ENCODE results near the gene SP100.

The SP100 gene

GRCh38 chr2:230457073-230457768 lies 41.2 kb downstream of the SP100 start:
- WGBS (ENCODE audit: extremely low coverage, insufficient coverage, insufficient read length) = no CpG with 5 or more reads among the region's 4 CpGs
- no peaks in the 10 kb centered on the region for H3K36me3 ChIP-seq (ENCODE audit: control insufficient read depth in 1 of 2, insufficient read depth in 2 of 2, low read length in 2 of 2)

GRCh38 chr2:230457793-230458192 lies 41.8 kb downstream of the SP100 start:
- H3K9ac ChIP-seq (ENCODE audit: low read length) = no peak overlapping the region
- H3K14ac ChIP-seq (ENCODE audit: low read length) = no peak overlapping the region
- H2BK120ac ChIP-seq (ENCODE audit: insufficient read depth, low read length, poor library complexity) = no peak overlapping the region
- H3K27ac ChIP-seq (ENCODE audit: low read depth, low read length) = no peak overlapping the region
- H4K8ac ChIP-seq (ENCODE audit: low read depth, low read length) = no peak overlapping the region
- no peaks in the 10 kb centered on the region for H3K79me1 ChIP-seq (ENCODE audit: low read length)
- no peak overlapping the region for H4K91ac ChIP-seq (ENCODE audit: low read depth, low read length)
- no peak overlapping the region for H3K4me3 ChIP-seq (ENCODE audit: low read depth, low read length)
- DNase-seq = no peak
- no peak overlapping the region for H2BK5ac ChIP-seq (ENCODE audit: low read depth, low read length, poor library complexity)
- H2BK12ac ChIP-seq (ENCODE audit: low read length) = no peak overlapping the region
- H3K18ac ChIP-seq (ENCODE audit: low read length) = no peak overlapping the region
- no peaks in the 10 kb centered on the region for H3K79me2 ChIP-seq (ENCODE audit: control insufficient read depth, insufficient read depth, low read length, poor library complexity)
- H3K4me2 ChIP-seq (ENCODE audit: low read length) = no peak overlapping the region
- H2AK5ac ChIP-seq (ENCODE audit: low read length) = no peak overlapping the region
- H3K36me3 ChIP-seq (ENCODE audit: control insufficient read depth in 1 of 2, insufficient read depth in 2 of 2, low read length in 2 of 2) = no peaks in the 10 kb centered on the region
- no peaks in the 10 kb centered on the region for H3K27me3 ChIP-seq (ENCODE audit: insufficient read depth, low read length)
- H3K9me3 ChIP-seq (ENCODE audit: insufficient read depth, low read depth, low read length) = no peaks in the 10 kb centered on the region
- no peak overlapping the region for H3K4ac ChIP-seq (ENCODE audit: low read depth, low read length)
- no peak overlapping the region for H2AFZ ChIP-seq (ENCODE audit: insufficient read depth, low read length, poor library complexity)
- H3K23ac ChIP-seq (ENCODE audit: low read length) = no peak overlapping the region
- H4K12ac ChIP-seq (ENCODE audit: low read depth, low read length) = no peak overlapping the region
- H3K4me1 ChIP-seq (ENCODE audit: control insufficient read depth in 1 of 2, insufficient read depth in 2 of 2, low read length in 2 of 2) = no peaks in the 10 kb centered on the region

More at GRCh38 chr2:230457073-230457768, 41.2 kb downstream of the SP100 start:
- Histone ChIP-seq H3K4ac (ENCODE audit: low read depth, low read length) (no peak overlapping the region), H3K79me2 (ENCODE audit: control insufficient read depth, insufficient read depth, low read length, poor library complexity) (no peaks in the 10 kb centered on the region), H2AK5ac (ENCODE audit: low read length) (no peak overlapping the region), H2BK5ac (ENCODE audit: low read depth, low read length, poor library complexity) (no peak overlapping the region), H2BK120ac (ENCODE audit: insufficient read depth, low read length, poor library complexity) (no peak overlapping the region), H4K8ac (ENCODE audit: low read depth, low read length) (no peak overlapping the region), H3K9ac (ENCODE audit: low read length) (no peak overlapping the region), H3K4me2 (ENCODE audit: low read length) (no peak overlapping the region), H3K14ac (ENCODE audit: low read length) (no peak overlapping the region), H3K23ac (ENCODE audit: low read length) (no peak overlapping the region), H3K9me3 (ENCODE audit: insufficient read depth, low read depth, low read length) (no peaks in the 10 kb centered on the region), H4K12ac (ENCODE audit: low read depth, low read length) (no peak overlapping the region), H3K27me3 (ENCODE audit: insufficient read depth, low read length) (no peaks in the 10 kb centered on the region), H2AFZ (ENCODE audit: insufficient read depth, low read length, poor library complexity) (no peak overlapping the region), H3K4me3 (ENCODE audit: low read depth, low read length) (no peak overlapping the region), H2BK12ac (ENCODE audit: low read length) (no peak overlapping the region), H3K4me1 (ENCODE audit: control insufficient read depth in 1 of 2, insufficient read depth in 2 of 2, low read length in 2 of 2) (no peaks in the 10 kb centered on the region), H3K27ac (ENCODE audit: low read depth, low read length) (no peak overlapping the region), H3K18ac (ENCODE audit: low read length) (no peak overlapping the region), H4K91ac (ENCODE audit: low read depth, low read length) (no peak overlapping the region), H3K79me1 (ENCODE audit: low read length) (no peaks in the 10 kb centered on the region)
- no peak for DNase-seq

GRCh38 chr2:230459216-230459615 lies 43.2 kb downstream of the SP100 start:
- no peak overlapping the region for H2BK12ac ChIP-seq (ENCODE audit: low read length)
- H3K4me3 ChIP-seq (ENCODE audit: low read depth, low read length) = no peak overlapping the region
- H4K12ac ChIP-seq (ENCODE audit: low read depth, low read length) = no peak overlapping the region
- H4K91ac ChIP-seq (ENCODE audit: low read depth, low read length) = no peak overlapping the region
- no peaks in the 10 kb centered on the region for H3K9me3 ChIP-seq (ENCODE audit: insufficient read depth, low read depth, low read length)
- H3K14ac ChIP-seq (ENCODE audit: low read length) = no peak overlapping the region
- no peak overlapping the region for H2BK5ac ChIP-seq (ENCODE audit: low read depth, low read length, poor library complexity)
- H3K79me2 ChIP-seq (ENCODE audit: control insufficient read depth, insufficient read depth, low read length, poor library complexity) = no peaks in the 10 kb centered on the region
- H4K8ac ChIP-seq (ENCODE audit: low read depth, low read length) = no peak overlapping the region
- H3K18ac ChIP-seq (ENCODE audit: low read length) = no peak overlapping the region
- H3K4ac ChIP-seq (ENCODE audit: low read depth, low read length) = no peak overlapping the region
- H3K27me3 ChIP-seq (ENCODE audit: insufficient read depth, low read length) = no peaks in the 10 kb centered on the region
- no peak overlapping the region for H2AK5ac ChIP-seq (ENCODE audit: low read length)
- no peak overlapping the region for H2AFZ ChIP-seq (ENCODE audit: insufficient read depth, low read length, poor library complexity)
- no peaks in the 10 kb centered on the region for H3K79me1 ChIP-seq (ENCODE audit: low read length)
- no peaks in the 10 kb centered on the region for H3K4me1 ChIP-seq (ENCODE audit: control insufficient read depth in 1 of 2, insufficient read depth in 2 of 2, low read length in 2 of 2)
- no peak for DNase-seq
- H3K4me2 ChIP-seq (ENCODE audit: low read length) = no peak overlapping the region
- H3K36me3 ChIP-seq (ENCODE audit: control insufficient read depth in 1 of 2, insufficient read depth in 2 of 2, low read length in 2 of 2) = no peaks in the 10 kb centered on the region
- no peak overlapping the region for H2BK120ac ChIP-seq (ENCODE audit: insufficient read depth, low read length, poor library complexity)
- no peak overlapping the region for H3K27ac ChIP-seq (ENCODE audit: low read depth, low read length)
- no peak overlapping the region for H3K23ac ChIP-seq (ENCODE audit: low read length)
- H3K9ac ChIP-seq (ENCODE audit: low read length) = no peak overlapping the region

- no CpG with 5 or more reads among the region's 4 CpGs for WGBS (ENCODE audit: extremely low coverage, insufficient coverage, insufficient read length)
- no peak overlapping the region for H3K23ac ChIP-seq (ENCODE audit: low read length)
Measured at GRCh38 chr2:230471074-230471473, 55.1 kb downstream of the SP100 start.

More at GRCh38 chr2:230471074-230471473, 55.1 kb downstream of the SP100 start:
- Histone ChIP-seq H3K4me1 (ENCODE audit: control insufficient read depth in 1 of 2, insufficient read depth in 2 of 2, low read length in 2 of 2) (peaks cover 0 to 2% of the 10 kb centered on the region in 2 experiments), H2BK5ac (ENCODE audit: low read depth, low read length, poor library complexity) (no peak overlapping the region), H3K4me3 (ENCODE audit: low read depth, low read length) (no peak overlapping the region), H3K27ac (ENCODE audit: low read depth, low read length) (no peak overlapping the region), H3K27me3 (ENCODE audit: insufficient read depth, low read length) (no peaks in the 10 kb centered on the region), H4K8ac (ENCODE audit: low read depth, low read length) (no peak overlapping the region), H2BK12ac (ENCODE audit: low read length) (no peak overlapping the region), H3K4me2 (ENCODE audit: low read length) (no peak overlapping the region), H3K4ac (ENCODE audit: low read depth, low read length) (no peak overlapping the region), H3K36me3 (ENCODE audit: control insufficient read depth in 1 of 2, insufficient read depth in 2 of 2, low read length in 2 of 2) (no peaks in the 10 kb centered on the region), H3K9me3 (ENCODE audit: insufficient read depth, low read depth, low read length) (peaks cover 2% of the 10 kb centered on the region), H2AK5ac (ENCODE audit: low read length) (no peak overlapping the region), H4K12ac (ENCODE audit: low read depth, low read length) (no peak overlapping the region), H3K9ac (ENCODE audit: low read length) (no peak overlapping the region), H2BK120ac (ENCODE audit: insufficient read depth, low read length, poor library complexity) (no peak overlapping the region), H3K18ac (ENCODE audit: low read length) (no peak overlapping the region), H3K79me1 (ENCODE audit: low read length) (no peaks in the 10 kb centered on the region), H2AFZ (ENCODE audit: insufficient read depth, low read length, poor library complexity) (no peak overlapping the region), H3K79me2 (ENCODE audit: control insufficient read depth, insufficient read depth, low read length, poor library complexity) (no peaks in the 10 kb centered on the region), H4K91ac (ENCODE audit: low read depth, low read length) (no peak overlapping the region), H3K14ac (ENCODE audit: low read length) (no peak overlapping the region)
- DNase-seq = no peak
